ENCODE measurements around the gene IKBKE. TPM values are rescaled to one million over a fixed set of nuclear protein-coding genes. Genes with fewer than 3 reads are reported as not detected.

The IKBKE gene
- total and polyA plus RNA-seq, 2 of the 8 experiments (the other 6 are each of a cell fraction or from before 2014, with no cell fraction given): 8.6 to 12.0 TPM

DNA sequence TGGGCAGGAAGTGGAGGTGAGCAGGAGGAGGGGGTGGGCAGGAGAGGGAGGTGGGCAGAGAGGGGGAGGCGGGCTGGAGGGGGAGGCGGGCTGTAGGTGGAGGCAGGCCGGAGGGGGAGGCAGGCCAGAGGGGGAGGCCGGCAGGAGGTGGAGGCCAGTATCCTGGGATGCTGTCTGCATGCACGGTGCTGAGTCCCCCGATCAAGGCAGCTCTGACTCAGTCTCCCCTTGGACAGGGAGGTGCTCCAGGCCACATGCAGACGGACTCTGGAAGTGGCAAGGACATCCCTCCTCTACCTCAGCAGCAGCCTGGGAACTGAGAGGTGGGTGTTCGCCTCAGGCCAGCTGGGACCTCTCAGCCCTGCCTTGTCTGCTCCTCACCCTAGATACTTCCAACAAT lies 9.9 kb downstream of the IKBKE start (continued):
- no peak for TF ChIP-seq E2F6 (IDR thresholded peaks at IDR 0.05)
- TF ChIP-seq BRCA1 (IDR thresholded peaks at IDR 0.05; ENCODE audit: low read depth, low read length): no peak
- no peak for TF ChIP-seq POU5F1 (IDR thresholded peaks at IDR 0.05; ENCODE audit: low read depth, low read length)
- no peak for TF ChIP-seq TBP (IDR thresholded peaks at IDR 0.05; ENCODE audit: low read depth, low read length)

All from H1 (cell line).